Suprapubic skin (tissue), 4 donors: ENCODE data around the gene CCDC85C. TPM values are rescaled to one million over a fixed set of nuclear protein-coding genes. Genes with fewer than 3 reads are reported as not detected.

Experiments
- DNase-seq, 2 donors: peaks; one replicate each; pipeline ENCODE4 v3.0.0-alpha.2; 2019; ENCODE audit warnings: low spot score in 2 of 2
- H3K27ac ChIP-seq: fragments of 200-600 bp; sonication (generic); one replicate; pipeline ENCODE4 v1.5.1; 2019
- H3K27me3 ChIP-seq: fragments of 200-600 bp; sonication (generic); one replicate; pipeline ENCODE4 v1.5.1; 2019
- H3K36me3 ChIP-seq: fragments of 200-600 bp; sonication (generic); one replicate; pipeline ENCODE4 v1.5.1; 2019
- H3K4me1 ChIP-seq: fragments of 200-600 bp; sonication (generic); one replicate; pipeline ENCODE4 v1.5.1; 2019
- H3K4me3 ChIP-seq: fragments of 200-600 bp; sonication (generic); one replicate; pipeline ENCODE4 v1.5.1; 2019; ENCODE audit warnings: mild to moderate bottlenecking
- H3K9me3 ChIP-seq: fragments of 200-600 bp; sonication (generic); one replicate; pipeline ENCODE4 v1.5.1; 2019
- CTCF ChIP-seq, 2 donors: fragments of 200-600 bp in 1 of 2; fragments of 450-650 bp in 1 of 2; sonication (generic) in 1 of 2; IDR thresholded peaks; one replicate each; pipeline ENCODE4 v1.5.1; 2016 to 2019; ENCODE audit warnings: antibody characterized with exemption in 2 of 2, mild to moderate bottlenecking in 1 of 2, moderate library complexity in 1 of 2
- EP300 ChIP-seq: sonication (generic); formaldehyde crosslinking; IDR thresholded peaks from one replicate; pipeline ENCODE4 v1.6.1; 2017; ENCODE audit warnings: antibody characterized with exemption
- POLR2A ChIP-seq, 2 donors: fragments of 450-650 bp; IDR thresholded peaks; one replicate each; pipeline ENCODE4 v1.6.1; 2017; ENCODE audit warnings: antibody characterized with exemption in 2 of 2, mild to moderate bottlenecking in 2 of 2, moderate library complexity in 2 of 2
- POLR2AphosphoS5 ChIP-seq, 3 donors: sonication (generic); formaldehyde crosslinking; IDR thresholded peaks; one replicate each; pipeline ENCODE4 v1.6.1; 2017; ENCODE audit warnings: antibody characterized with exemption in 3 of 3
- WGBS: methylation state at CpG from one replicate; pipeline ENCODE4 v1.1.5; 2018; 5-methylcytosine and 5-hydroxymethylcytosine counted together
- total RNA-seq, 4 donors: library from RNA; depleted of rRNA; stranded (reverse); fragments of >200 nt; gene quantifications; one replicate each; pipeline ENCODE4 v1.1.0, GENCODE V29; 2016

CCDC85C gene
- total RNA-seq, 4 donors from 2014 or later = 18.8 to 53.2 (median 48.0) TPM

- WGBS = 76% methylated on average over 7 of the region's 10 CpGs
- no peaks in the 10 kb centered on the region for H3K36me3 ChIP-seq
- no peak for DNase-seq
- TF ChIP-seq EP300 (no peak), POLR2AphosphoS5 (IDR thresholded peaks at IDR 0.05) (no peak), CTCF (IDR thresholded peaks at IDR 0.05) (no peak), POLR2A (IDR thresholded peaks at IDR 0.05) (no peak)
- H3K4me1 ChIP-seq = peaks cover 33% of the 10 kb centered on the region
- no peaks in the 10 kb centered on the region for H3K9me3 ChIP-seq
- no peaks in the 10 kb centered on the region for H3K27me3 ChIP-seq
- H3K27ac ChIP-seq = peak overlapping the region; percentile 41
- no peak overlapping the region for H3K4me3 ChIP-seq
Measured at GRCh38 chr14:99596071-99596627, 7.9 kb downstream of the CCDC85C start.

- peak overlapping the region; percentile 41 for H3K27ac ChIP-seq
- no peak for DNase-seq
- H3K4me3 ChIP-seq = no peak overlapping the region
- no peaks in the 10 kb centered on the region for H3K9me3 ChIP-seq
- WGBS = 71% methylated on average over 7 of the region's 7 CpGs
- no peaks in the 10 kb centered on the region for H3K36me3 ChIP-seq
- H3K27me3 ChIP-seq = no peaks in the 10 kb centered on the region
- peaks cover 27% of the 10 kb centered on the region for H3K4me1 ChIP-seq
- no peak for TF ChIP-seq POLR2A (IDR thresholded peaks at IDR 0.05)
- no peak for TF ChIP-seq POLR2AphosphoS5 (IDR thresholded peaks at IDR 0.05)
- TF ChIP-seq EP300 = no peak
- TF ChIP-seq CTCF (IDR thresholded peaks at IDR 0.05) = no peak
Measured at GRCh38 chr14:99595524-99595923, 8.5 kb downstream of the CCDC85C start.

GRCh38 chr14:99595034-99595433 lies 9.0 kb downstream of the CCDC85C start:
- no peaks in the 10 kb centered on the region for H3K9me3 ChIP-seq
- H3K4me3 ChIP-seq = no peak overlapping the region
- no peak for DNase-seq
- H3K27me3 ChIP-seq = no peaks in the 10 kb centered on the region
- no peaks in the 10 kb centered on the region for H3K36me3 ChIP-seq
- peaks cover 27% of the 10 kb centered on the region for H3K4me1 ChIP-seq
- WGBS = 83% methylated on average over 8 of the region's 9 CpGs
- H3K27ac ChIP-seq = no peak overlapping the region
- TF ChIP-seq CTCF (IDR thresholded peaks at IDR 0.05) = no peak
- no peak for TF ChIP-seq POLR2A (IDR thresholded peaks at IDR 0.05)
- TF ChIP-seq POLR2AphosphoS5 (IDR thresholded peaks at IDR 0.05) = no peak
- no peak for TF ChIP-seq EP300

GRCh38 chr14:99593971-99594841 lies 9.8 kb downstream of the CCDC85C start:
- TF ChIP-seq POLR2AphosphoS5 (IDR thresholded peaks at IDR 0.05) (no peak), CTCF (IDR thresholded peaks at IDR 0.05) (no peak), EP300 (no peak), POLR2A (IDR thresholded peaks at IDR 0.05) (no peak)
- no peaks in the 10 kb centered on the region for H3K27me3 ChIP-seq
- peaks cover 24% of the 10 kb centered on the region for H3K4me1 ChIP-seq
- H3K36me3 ChIP-seq = no peaks in the 10 kb centered on the region
- H3K9me3 ChIP-seq = no peaks in the 10 kb centered on the region
- no peak overlapping the region for H3K27ac ChIP-seq
- H3K4me3 ChIP-seq = no peak overlapping the region
- 68% methylated on average over 9 of the region's 9 CpGs for whole genome bisulfite sequencing
- DNase-seq = no peak
